Spinal cord (tissue), 10 donors: ENCODE measurements around the gene GPR4. TPM values are rescaled to one million over a fixed set of nuclear protein-coding genes. Genes with fewer than 3 reads are reported as not detected.
"Not testable (repeated sequence)": the region's sequence is repeated elsewhere in the genome, so short reads cannot be mapped to it uniquely, and the experiment has no call there.

Experiments used
- DNase-seq, 6 donors: peaks; one replicate each; pipeline versions ENCODE4 v3.0.0 to v3.0.0-alpha.2; 2013 to 2015; ENCODE audit warnings: low spot score in 6 of 6, low read depth in 4 of 6
- H3K27ac ChIP-seq: one replicate; pipeline ENCODE4 v1.5.1; 2013; ENCODE audit warnings: low read depth, low read length, control low read depth
- H3K27me3 ChIP-seq: one replicate; pipeline ENCODE4 v1.6.1; 2013; ENCODE audit warnings: low read length; ENCODE audit not compliant: control insufficient read depth, insufficient read depth
- H3K36me3 ChIP-seq: one replicate; pipeline ENCODE4 v1.6.1; 2013; ENCODE audit warnings: low read length; ENCODE audit not compliant: control insufficient read depth, insufficient read depth
- H3K4me1 ChIP-seq: one replicate; pipeline ENCODE4 v1.6.1; 2013; ENCODE audit warnings: low read length; ENCODE audit not compliant: control insufficient read depth, insufficient read depth
- H3K4me3 ChIP-seq: one replicate; pipeline ENCODE4 v1.5.1; 2013; ENCODE audit warnings: low read depth, low read length, control low read depth
- H3K9me3 ChIP-seq: one replicate; pipeline ENCODE4 v1.6.1; 2013; ENCODE audit warnings: low read length; ENCODE audit not compliant: control insufficient read depth, insufficient read depth
- WGBS: methylation state at CpG from one replicate; pipeline ENCODE4 v1.1.5; 2013; ENCODE audit warnings: missing lambda C conversion rate; ENCODE audit not compliant: insufficient coverage; 5-methylcytosine and 5-hydroxymethylcytosine counted together
- polyA plus RNA-seq, 2 donors: library from polyadenylated mRNA; unstranded; fragments of 120-200 nt; gene quantifications; one replicate each; pipeline ENCODE4 v1.2.1, GENCODE V29; 2013; ENCODE audit not compliant: insufficient read length in 2 of 2
- total RNA-seq, 2 donors: library from RNA; depleted of rRNA in 1 of 2; stranded (reverse); fragments of 120-200 nt in 1 of 2; fragments of >200 nt in 1 of 2; gene quantifications; one replicate each; pipeline versions ENCODE4 v1.2.3 to v1.2.4, GENCODE V29; 2013 to 2014
- donor health status: healthy.

The GPR4 gene
- total and polyA plus RNA-seq, 4 donors = 0.30 to 3.1 (median 1.5) TPM

DNA sequence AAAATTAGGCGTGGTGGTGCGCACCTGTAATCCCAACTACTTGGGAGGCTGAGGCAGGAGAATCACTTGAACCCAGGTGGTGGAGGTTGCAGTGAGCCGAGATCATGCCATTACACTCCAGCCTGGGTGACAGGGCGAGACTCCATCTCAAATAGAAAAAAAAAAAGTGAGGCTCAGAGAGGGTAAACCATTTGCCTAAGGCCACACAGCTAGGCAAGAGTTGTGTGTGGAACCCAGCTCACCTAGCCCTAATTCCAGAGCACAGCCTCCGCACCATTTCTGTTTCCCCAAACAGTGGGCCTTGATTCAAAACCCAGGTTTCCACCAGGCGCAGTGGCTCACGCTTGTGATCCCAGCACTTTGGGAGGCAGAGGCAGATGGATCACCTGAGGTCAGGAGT, 26.2 kb upstream of the GPR4 start:
- not testable (repeated sequence) for H3K27me3 ChIP-seq, H3K27ac ChIP-seq, H3K4me3 ChIP-seq, H3K4me1 ChIP-seq, H3K9me3 ChIP-seq, DNase-seq
- H3K36me3 ChIP-seq = peaks cover 80% of the 10 kb centered on the region
- 93% methylated on average over 3 of the region's 7 CpGs for whole genome bisulfite sequencing

DNA sequence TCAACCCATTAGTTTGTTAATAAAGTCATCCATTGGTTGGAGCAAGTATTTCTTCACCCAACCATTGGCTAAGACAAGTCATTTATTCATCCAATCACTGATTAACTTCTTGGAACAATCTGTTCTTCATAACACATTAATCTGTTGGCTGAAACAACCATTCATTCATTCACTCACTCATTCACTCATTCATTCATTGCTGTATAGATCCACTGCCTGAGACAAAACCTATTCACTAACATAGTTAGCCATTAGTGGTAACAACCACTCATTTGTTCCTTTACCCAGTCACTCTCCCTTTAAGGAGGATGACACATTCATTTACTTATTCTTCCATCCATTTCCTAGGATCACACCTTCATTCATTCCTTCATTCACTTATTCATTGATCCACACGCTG, 22.0 kb upstream of the GPR4 start:
- DNase-seq = no peak
- H3K4me1 ChIP-seq = no peaks in the 10 kb centered on the region
- H3K4me3 ChIP-seq = no peak overlapping the region
- no peak overlapping the region for H3K27ac ChIP-seq
- no peaks in the 10 kb centered on the region for H3K9me3 ChIP-seq
- H3K36me3 ChIP-seq = peaks cover 83% of the 10 kb centered on the region
- no peaks in the 10 kb centered on the region for H3K27me3 ChIP-seq
- 91% methylated on average over 1 of the region's 1 CpG for WGBS

DNA sequence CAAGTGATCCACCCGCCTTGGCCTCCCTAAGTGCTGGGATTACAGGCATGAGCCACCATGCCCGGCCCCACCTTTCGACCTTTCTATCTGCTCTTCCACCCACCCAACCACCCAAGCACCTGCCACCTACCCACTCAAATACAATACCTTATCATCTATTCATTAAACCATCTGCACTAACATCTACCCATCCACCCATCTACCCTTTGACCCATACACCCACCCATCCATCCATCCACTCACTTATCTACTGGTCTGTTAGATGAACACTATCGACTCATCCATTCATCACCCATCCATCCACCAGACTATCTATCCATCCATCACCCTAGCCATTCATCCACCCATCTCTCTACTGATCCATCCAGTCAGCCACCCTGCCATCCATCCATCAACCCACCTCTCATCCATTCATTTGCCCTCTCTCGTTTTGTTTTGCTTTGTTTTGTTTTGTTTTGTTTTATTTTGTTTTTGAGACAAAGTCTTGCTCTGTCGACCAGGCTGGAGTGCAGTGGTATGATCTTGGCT, 20.0 kb upstream of the GPR4 start:
- Histone ChIP-seq H3K9me3 (no peaks in the 10 kb centered on the region), H3K36me3 (peaks cover 82% of the 10 kb centered on the region), H3K4me3 (no peak overlapping the region), H3K27me3 (no peaks in the 10 kb centered on the region), H3K4me1 (no peaks in the 10 kb centered on the region), H3K27ac (no peak overlapping the region)
- DNase-seq = no peak
- 92% methylated on average over 5 of the region's 6 CpGs for WGBS

DNA sequence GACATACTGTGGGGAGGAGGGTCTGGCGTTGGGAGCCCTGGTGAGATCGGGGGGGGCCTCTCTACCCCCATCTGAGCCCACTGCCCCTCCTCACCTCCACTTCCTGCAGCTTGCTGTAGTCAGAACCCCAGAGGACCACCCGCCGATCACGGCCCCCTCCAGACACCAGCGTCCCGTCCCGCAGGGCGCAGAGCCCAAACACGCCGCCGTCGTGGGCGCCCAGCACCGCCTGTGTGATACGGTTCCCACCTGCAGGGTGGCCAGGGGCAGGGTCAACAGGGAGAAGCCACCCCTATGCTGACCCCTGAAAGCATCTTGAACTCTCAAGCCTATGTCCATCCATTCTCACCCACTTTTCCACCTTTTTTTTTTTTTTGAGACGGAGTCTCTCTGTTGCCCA, 19.4 kb upstream of the GPR4 start:
- peaks cover 82% of the 10 kb centered on the region for H3K36me3 ChIP-seq
- H3K4me3 ChIP-seq = no peak overlapping the region
- no peak overlapping the region for H3K27ac ChIP-seq
- H3K4me1 ChIP-seq = peaks cover 4% of the 10 kb centered on the region
- WGBS = 83% methylated on average over 14 of the region's 17 CpGs
- no peak for DNase-seq
- no peaks in the 10 kb centered on the region for H3K9me3 ChIP-seq
- no peaks in the 10 kb centered on the region for H3K27me3 ChIP-seq

DNA sequence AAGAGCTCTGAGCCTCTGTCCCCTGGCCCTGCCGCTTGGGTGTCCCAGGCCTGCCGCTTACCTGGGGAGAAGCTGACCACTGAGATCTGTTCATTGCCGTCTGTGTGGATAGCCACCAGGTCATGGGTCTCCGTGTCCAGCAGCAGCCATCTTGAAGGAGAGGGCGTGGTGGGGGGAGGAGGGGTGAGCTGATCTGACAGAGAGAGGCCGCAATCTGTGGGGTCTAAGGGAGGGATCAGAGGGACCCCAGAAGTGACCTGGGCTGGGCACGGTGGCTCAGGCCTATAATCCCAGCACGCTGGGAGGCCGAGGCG, 14.6 kb upstream of the GPR4 start:
- peaks cover 84% of the 10 kb centered on the region for H3K36me3 ChIP-seq
- H3K27me3 ChIP-seq = no peaks in the 10 kb centered on the region
- no peak overlapping the region for H3K27ac ChIP-seq
- H3K4me3 ChIP-seq = peak overlapping the region; percentile 21
- no peak for DNase-seq
- 57% methylated on average over 10 of the region's 10 CpGs for WGBS
- H3K4me1 ChIP-seq = peaks cover 13% of the 10 kb centered on the region
- no peaks in the 10 kb centered on the region for H3K9me3 ChIP-seq

DNA sequence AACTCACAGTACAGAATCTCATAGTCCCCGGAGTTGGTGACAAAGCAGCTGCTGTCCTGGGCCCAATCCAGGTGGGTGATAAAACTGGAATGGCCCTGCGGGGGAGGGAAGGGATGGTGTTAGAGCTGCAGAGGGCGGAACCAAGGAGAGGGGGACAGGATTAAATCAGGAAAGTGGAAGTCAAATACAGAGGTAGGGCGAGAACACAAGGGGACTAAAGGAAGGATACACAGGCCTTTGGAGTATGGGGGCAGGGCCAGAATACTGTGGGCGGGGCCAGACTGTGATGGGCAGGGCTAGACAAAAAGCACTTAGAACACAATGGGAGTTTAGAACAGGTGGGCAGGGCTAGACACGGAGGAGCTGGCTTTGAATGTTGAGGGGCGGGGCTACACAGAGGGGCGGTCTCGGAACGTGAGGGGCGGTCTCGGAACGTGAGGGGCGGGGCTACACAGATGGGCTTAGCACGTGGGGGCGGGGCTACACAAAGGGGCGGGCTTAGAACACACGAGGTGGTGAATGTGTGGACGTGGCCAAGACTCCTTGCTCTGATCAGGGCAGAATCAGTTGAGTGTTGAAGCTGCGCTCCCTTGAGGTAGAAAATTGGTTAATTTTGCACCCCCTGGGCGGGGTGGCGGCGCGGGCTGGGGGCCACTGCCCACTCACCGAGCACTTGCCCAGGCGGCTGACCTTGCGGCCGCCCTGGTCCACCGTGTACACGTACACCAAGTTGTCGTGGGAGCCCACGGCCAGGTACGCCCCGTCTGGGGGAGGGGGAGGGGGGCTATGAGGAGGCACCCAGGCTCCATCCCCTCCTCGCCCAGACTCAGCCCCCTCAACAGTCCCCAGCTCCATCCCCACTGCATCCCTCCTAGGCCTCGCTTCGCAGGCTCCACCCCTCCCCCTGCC, 14.0 kb upstream of the GPR4 start:
- Histone ChIP-seq H3K36me3 (peaks cover 84% of the 10 kb centered on the region), H3K27ac (peak overlapping the region; percentile 73), H3K9me3 (no peaks in the 10 kb centered on the region), H3K4me3 (peak overlapping the region; percentile 36), H3K27me3 (no peaks in the 10 kb centered on the region), H3K4me1 (peaks cover 13% of the 10 kb centered on the region)
- WGBS = 9% methylated on average over 27 of the region's 37 CpGs
- peak; percentile 31 to 95 (median 57) for DNase-seq

DNA sequence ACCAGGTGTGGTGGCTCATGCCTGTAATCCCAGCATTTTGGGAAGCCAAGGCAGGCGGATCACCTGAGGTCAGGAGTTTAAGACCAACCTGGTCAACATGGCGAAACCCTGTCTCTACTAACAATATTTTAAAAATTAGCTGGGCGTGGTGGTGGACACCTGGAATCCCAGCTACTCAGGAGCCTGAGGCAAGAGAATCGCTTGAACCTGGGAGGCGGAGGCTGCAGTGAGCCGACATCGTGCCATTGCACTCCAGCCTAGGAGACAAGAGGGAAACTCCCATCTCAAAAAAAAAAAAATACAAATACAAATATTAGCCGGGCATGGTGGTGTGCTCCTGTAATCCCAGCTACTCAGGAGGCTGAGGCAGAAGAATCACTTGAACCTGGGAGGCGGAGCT, 13.0 kb upstream of the GPR4 start:
- H3K4me3 ChIP-seq, H3K27me3 ChIP-seq, H3K9me3 ChIP-seq, DNase-seq, H3K27ac ChIP-seq: not testable (repeated sequence)
- 95% methylated on average over 8 of the region's 9 CpGs for WGBS
- H3K4me1 ChIP-seq = peaks cover 13% of the 10 kb centered on the region
- H3K36me3 ChIP-seq = peaks cover 86% of the 10 kb centered on the region

DNA sequence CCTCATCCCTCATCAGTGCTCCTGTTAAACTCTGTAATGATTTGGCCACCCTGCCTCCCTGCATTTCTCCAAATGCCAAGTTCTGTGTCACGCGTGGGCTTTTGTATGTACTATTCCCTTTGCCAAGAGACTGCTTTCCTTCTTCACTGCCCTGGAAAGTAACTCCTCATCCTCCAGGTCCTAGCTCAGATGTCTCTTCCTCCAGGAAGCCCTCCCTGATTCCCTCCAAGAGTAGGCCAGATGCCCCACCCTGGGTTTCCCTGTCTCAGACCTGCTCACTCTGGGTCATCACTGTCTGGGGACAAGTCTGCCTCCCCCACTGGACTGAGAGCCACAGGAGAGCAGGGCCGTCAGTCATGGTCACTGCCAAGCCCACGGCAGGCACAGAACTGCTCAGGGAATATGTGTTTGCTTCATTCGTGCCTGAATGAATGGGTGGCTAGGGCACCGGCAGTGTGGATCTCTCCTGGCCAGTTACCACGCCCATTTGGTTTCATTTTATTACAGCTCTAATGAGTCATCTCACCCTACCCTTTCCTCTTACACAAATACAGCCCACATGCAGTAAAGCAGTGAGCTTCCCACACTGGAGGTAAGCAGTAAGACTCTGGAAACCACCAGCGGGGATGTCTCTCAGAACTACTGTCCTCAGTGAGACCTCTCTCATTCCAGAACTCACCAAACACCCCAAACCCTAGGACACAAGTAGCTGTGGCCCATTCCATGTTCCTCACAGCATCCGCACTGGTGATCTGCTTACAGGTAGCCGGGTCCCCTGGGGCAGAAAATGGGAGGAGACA, 12.1 kb upstream of the GPR4 start:
- peaks cover 86% of the 10 kb centered on the region for H3K36me3 ChIP-seq
- H3K4me1 ChIP-seq = peaks cover 13% of the 10 kb centered on the region
- H3K27ac ChIP-seq = no peak overlapping the region
- no peak for DNase-seq
- H3K4me3 ChIP-seq = no peak overlapping the region
- 85% methylated on average over 10 of the region's 10 CpGs for WGBS
- no peaks in the 10 kb centered on the region for H3K9me3 ChIP-seq
- H3K27me3 ChIP-seq = no peaks in the 10 kb centered on the region

DNA sequence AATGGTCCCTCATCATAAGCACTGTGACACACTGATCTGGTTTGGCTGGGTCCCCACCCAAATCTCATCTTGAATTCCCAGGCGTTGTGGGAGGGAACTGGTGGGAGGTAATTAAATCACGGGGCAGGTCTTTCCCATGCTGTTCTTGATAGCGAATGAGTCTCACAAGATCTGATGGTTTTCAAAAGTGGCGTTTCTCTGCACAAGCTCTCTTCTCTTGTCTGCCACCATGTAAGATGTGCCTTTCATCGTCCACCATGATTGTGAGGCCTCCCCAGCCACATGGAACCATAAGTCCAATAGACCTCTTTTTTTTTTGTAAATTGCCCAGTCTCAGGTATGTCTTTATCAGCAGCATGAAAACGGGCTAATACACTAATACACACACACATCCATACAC, 6.9 kb upstream of the GPR4 start:
- Histone ChIP-seq H3K4me1 (peaks cover 11% of the 10 kb centered on the region), H3K36me3 (peaks cover 50% of the 10 kb centered on the region), H3K9me3 (no peaks in the 10 kb centered on the region), H3K27ac (no peak overlapping the region), H3K27me3 (no peaks in the 10 kb centered on the region), H3K4me3 (no peak overlapping the region)
- WGBS = 97% methylated on average over 6 of the region's 6 CpGs
- no peak for DNase-seq
